Coronary artery (tissue), 2 donors: Measurements from ENCODE around the gene HS6ST2.

ENCODE experiments used
- DNase-seq: peaks from one replicate; pipeline ENCODE4 v3.0.0-alpha.2; 2017; ENCODE audit warnings: low spot score
- H3K27ac ChIP-seq, 2 donors: fragments of 200-600 bp; sonication (generic); one replicate each; pipeline ENCODE4 v1.5.1; 2016 to 2019
- H3K4me3 ChIP-seq: fragments of 200-600 bp; sonication (generic); 2 replicates; pipeline ENCODE4 v1.5.1; 2016; ENCODE audit warnings: mild to moderate bottlenecking, moderate library complexity
- CTCF ChIP-seq: fragments of 200-600 bp; sonication (generic); IDR thresholded peaks from one replicate; pipeline ENCODE4 v1.5.1; 2019; ENCODE audit warnings: antibody characterized with exemption

The HS6ST2 gene

GRCh38 chrX:132875650-132876522, 82.5 kb downstream of the HS6ST2 start:
- Histone ChIP-seq H3K4me3 (no peak overlapping the region), H3K27ac (no peak overlapping the region)
- no peak for TF ChIP-seq CTCF
- no peak for DNase-seq

GRCh38 chrX:132862562-132862961, 95.9 kb downstream of the HS6ST2 start:
- TF ChIP-seq CTCF, result no peak
- DNase-seq, result no peak
- Histone ChIP-seq H3K4me3 (no peak overlapping the region), H3K27ac (no peak overlapping the region)

GRCh38 chrX:132861076-132861475, 97.4 kb downstream of the HS6ST2 start:
- TF ChIP-seq CTCF, result no peak
- Histone ChIP-seq H3K27ac (no peak overlapping the region), H3K4me3 (no peak overlapping the region)
- DNase-seq, result no peak

GRCh38 chrX:132860200-132860599, 98.2 kb downstream of the HS6ST2 start:
- DNase-seq, result no peak
- no peak overlapping the region for H3K4me3 ChIP-seq
- H3K27ac ChIP-seq, result no peak overlapping the region
- no peak for TF ChIP-seq CTCF

GRCh38 chrX:132858018-132858417, 100.4 kb downstream of the HS6ST2 start:
- TF ChIP-seq CTCF, result no peak
- DNase-seq, result no peak
- no peak overlapping the region for H3K27ac ChIP-seq
- H3K4me3 ChIP-seq, result no peak overlapping the region

- Histone ChIP-seq H3K4me3 (no peak overlapping the region), H3K27ac (no peak overlapping the region)
- no peak for TF ChIP-seq CTCF
- DNase-seq, result no peak
Measured at GRCh38 chrX:132855780-132856341, 102.6 kb downstream of the HS6ST2 start.

- no peak for DNase-seq
- Histone ChIP-seq H3K4me3 (no peak overlapping the region), H3K27ac (no peak overlapping the region)
- no peak for TF ChIP-seq CTCF
Measured at GRCh38 chrX:132853040-132853439, 105.4 kb downstream of the HS6ST2 start.
